Muscle of back (tissue), 11 donors: ENCODE data around the gene CYP27B1. TPM values are rescaled to one million over a fixed set of nuclear protein-coding genes. Genes with fewer than 3 reads are reported as not detected.
"Not testable (repeated sequence)": the region's sequence is repeated elsewhere in the genome, so short reads cannot be mapped to it uniquely, and the experiment has no call there.

ENCODE experiments used
- DNase-seq, 3 donors: peaks; one replicate each; pipeline versions ENCODE4 v3.0.0 to v3.0.0-alpha.2; 2013
- polyA plus RNA-seq, 10 donors: library from polyadenylated mRNA; unstranded; fragments of 120-200 nt; gene quantifications; one replicate each; pipeline ENCODE4 v1.2.1, GENCODE V29; 2013; ENCODE audit not compliant: insufficient read length in 10 of 10

Gene CYP27B1
- polyA plus RNA-seq, 10 donors: 0.20 to 1.3 (median 0.82) TPM

- no peak for DNase-seq
These were observed 17.0 kb upstream of the CYP27B1 start for GRCh38 chr12:57783861-57784260.

DNA sequence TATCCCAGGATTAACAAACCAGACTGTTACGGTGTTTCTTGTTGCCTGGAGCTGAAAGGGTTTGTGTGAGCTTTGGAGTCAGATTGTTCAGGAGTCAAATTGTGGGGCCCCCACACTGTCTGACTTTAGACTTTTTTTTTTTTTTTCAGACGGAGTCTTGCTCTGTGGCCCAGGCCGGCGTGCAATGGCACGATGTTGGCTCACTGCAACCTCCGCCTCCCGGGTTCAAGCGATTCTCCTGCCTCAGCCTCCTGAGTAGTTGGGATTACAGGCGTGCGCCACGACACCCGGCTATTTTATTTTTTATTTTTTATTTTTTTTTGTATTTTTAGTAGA, 16.6 kb upstream of the CYP27B1 start:
- DNase-seq: no peak

DNA sequence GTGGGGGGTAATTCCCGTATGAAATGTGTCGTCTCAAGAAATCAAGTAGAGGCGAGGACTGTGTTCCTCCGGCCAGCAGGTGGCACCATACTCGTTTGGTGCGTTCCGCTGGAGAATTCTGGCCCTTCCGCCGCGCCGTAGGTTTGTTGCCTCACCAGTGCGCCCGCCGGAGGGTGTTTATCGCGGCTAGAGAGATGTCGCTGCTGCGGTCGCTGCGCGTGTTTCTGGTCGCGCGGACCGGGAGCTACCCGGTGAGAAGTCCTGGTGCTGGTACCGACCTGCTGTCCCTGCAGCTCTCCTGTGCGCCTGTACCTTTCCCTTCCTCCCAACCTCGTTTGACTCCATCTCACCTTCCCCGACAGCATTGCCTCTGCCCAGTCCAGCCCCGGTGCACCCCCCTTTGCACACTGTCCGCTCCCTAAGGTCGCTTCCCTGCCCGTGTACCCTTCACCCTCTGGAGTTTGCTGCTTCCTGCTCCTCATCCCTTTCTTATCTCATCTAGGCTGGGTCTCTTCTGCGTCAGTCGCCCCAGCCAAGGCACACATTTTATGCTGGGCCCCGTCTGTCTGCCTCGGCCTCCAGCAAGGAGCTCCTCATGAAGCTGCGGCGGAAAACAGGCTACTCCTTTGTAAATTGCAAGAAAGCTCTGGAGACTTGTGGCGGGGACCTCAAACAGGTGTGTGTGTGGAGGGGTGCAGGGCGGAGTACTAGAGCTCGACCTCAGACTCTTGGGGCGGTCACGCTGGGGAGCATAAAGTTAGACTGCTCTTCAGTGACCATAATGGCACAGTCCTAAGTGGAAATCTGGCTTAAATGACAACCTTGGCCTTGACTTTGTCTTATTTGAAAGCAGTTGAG, 16.0 kb upstream of the CYP27B1 start, which contains the start of gene TSFM:
Gene TSFM, plus strand, starts transcription at position 180 of the 858 bp plus-strand sequence. Its CDS starts 15 bp downstream, at position 195.
- DNase-seq: peak; percentile 94 to 97 (median 96)

DNA sequence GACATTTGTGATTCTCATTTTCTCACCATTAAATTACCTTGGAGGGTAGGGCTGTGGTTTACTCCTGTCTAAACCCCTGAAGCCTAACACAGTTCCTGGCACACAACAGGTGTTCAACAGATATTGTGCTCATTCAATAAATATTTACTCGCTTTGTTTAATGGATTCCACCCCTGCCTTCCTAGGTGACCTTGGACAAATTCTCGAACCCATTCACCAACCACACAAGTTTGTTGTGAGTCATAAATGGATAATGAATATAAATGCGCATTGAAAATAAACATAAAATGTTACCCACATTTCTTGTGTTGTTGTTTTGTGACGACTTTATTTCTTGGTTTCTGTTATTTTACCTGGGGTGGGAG, 15.3 kb upstream of the CYP27B1 start:
- DNase-seq: no peak

DNA sequence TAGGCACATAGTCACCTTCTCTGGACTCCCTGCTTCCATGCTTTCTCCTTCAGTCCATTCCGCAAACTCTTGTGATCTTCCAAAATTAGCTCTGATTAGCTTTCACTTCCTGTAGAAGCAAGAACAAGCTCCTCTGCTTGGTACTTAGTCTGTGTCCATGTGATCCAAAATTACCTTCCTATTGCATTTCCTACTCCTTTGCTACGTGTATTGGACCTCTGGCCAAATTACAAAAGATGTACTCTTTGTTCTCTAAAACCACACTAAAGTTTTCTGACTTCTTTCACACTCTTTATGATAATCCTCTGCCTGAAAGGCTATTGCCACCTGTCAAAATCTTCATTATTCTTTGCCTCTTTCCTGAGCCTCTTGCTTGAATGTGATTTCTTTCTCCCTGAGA, 14.9 kb upstream of the CYP27B1 start:
- DNase-seq: no peak

GRCh38 chr12:57781244-57781643, 14.4 kb upstream of the CYP27B1 start:
- DNase-seq: no peak

- DNase-seq: no peak
These were observed 13.5 kb upstream of the CYP27B1 start for GRCh38 chr12:57780284-57780897.

DNA sequence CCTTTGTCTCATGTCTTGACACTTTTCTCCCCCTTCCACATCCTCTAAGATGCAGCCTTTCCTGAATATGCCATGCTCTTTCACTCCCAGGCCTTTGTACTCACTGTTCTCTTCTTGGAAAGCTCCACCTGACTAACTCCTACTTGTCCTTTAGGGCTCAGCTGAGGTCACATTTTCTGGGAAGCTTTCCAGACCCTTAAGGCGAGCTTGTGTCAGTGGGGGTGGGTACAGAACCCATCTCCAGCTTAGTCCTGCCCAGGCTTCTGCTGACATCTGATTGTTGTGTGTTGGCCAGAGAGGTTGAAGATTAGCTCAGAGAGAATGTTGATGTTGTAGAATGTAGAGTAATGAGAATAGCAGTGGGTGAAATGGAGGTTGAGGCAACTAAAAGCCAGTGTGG, 12.9 kb upstream of the CYP27B1 start:
- DNase-seq: no peak

DNA sequence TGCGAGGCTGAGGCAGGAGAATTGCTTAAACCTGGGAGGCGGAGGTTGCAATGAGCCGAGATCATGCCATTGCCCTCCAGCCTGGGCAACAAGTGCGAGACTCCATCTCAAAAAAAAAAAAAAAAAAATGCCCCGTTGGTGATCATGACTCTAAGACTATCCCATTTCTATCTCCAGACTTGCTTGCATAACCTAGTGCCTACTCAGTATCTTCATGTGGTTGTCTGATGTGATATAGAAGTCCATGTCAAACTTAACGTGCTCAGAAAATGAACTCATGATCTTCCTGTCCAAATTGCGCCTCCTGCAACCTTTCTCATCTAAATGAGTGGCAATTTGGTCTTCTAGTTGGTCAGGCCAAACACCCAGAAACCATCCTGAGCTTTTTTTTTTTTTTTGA, 11.0 kb upstream of the CYP27B1 start:
- no peak for DNase-seq

GRCh38 chr12:57777367-57777766, 10.5 kb upstream of the CYP27B1 start:
- DNase-seq: no peak

- DNase-seq: no peak
These were observed 9.3 kb upstream of the CYP27B1 start for GRCh38 chr12:57776247-57776587.

- no peak for DNase-seq
These were observed 8.8 kb upstream of the CYP27B1 start for GRCh38 chr12:57775563-57776246.

GRCh38 chr12:57775044-57775443, 8.2 kb upstream of the CYP27B1 start:
- no peak for DNase-seq

GRCh38 chr12:57774634-57775033, 7.8 kb upstream of the CYP27B1 start:
- DNase-seq: not testable (repeated sequence)

DNA sequence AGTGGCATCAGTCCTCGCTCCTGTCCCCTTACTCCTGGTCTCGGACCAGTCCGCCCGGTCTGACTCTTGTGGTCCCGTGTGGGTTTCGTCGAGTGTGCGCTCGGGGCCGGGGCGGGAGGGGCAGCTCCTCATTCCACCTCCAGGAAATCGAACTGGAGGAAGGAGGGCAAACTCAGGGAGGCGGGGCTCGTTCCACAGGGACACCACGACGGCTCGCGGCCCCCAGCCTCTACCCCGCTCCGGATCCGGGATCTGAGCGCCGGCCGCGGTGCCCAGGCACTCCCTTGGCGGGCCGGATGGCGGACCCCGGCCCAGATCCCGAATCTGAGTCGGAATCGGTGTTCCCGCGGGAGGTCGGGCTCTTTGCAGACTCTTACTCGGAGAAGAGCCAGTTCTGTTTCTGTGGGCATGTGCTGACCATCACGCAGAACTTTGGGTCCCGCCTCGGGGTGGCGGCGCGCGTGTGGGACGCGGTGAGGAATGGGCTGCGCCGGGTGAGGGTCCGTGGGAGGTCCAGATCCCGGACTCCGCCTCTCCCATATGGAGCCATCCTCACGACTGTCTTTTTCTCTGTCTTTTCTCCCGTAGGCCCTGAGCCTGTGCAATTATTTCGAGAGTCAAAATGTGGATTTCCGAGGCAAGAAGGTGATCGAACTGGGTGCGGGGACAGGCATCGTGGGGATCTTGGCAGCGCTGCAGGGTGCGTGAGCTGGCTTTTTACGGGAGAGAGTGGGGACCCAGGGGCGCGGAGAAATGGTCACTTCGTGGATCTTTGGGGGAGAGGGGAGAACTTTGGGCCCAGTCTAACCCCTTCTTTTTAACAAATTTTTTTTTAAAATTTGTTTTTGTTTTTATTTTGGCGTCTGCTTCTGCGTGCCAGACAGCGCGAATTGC, 5.8 kb upstream of the CYP27B1 start, which contains the start of gene EEF1AKMT3:
Gene EEF1AKMT3, plus strand, starts transcription at position 186 of the 894 bp plus-strand sequence. Its CDS starts 111 bp downstream, at position 297.
- DNase-seq: peak; percentile 52 to 76 (median 69)

GRCh38 chr12:57771873-57772428, 5.1 kb upstream of the CYP27B1 start, which contains the start of gene METTL1:
Gene METTL1, minus strand, starts transcription at chr12:57772105. Its CDS starts 22 bp downstream, at chr12:57772083.
- peak; percentile 97 to 100 (median 97) for DNase-seq

GRCh38 chr12:57771236-57771872, 4.5 kb upstream of the CYP27B1 start:
- DNase-seq: peak in 2 of 3 donors; percentile 91 to 97

DNA sequence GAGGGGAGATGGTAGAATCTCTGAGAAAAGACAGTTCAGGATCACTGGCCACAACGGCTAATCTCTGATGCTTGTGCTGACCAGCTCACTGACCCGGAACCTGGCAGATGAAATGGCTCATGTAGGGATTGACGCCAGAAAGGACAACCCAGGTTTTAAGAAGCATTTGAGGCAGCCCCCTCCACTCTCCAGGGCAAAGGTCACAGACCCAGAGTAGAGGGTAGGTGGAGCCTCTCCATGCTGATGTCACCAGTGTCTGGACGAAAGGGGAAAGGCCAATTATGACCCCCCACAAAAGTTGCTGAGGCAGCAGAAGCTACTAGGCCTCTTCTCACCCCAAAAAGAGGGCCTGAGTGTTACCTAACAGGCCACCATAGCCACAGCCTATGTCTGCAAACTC, 3.9 kb upstream of the CYP27B1 start:
- DNase-seq: no peak

DNA sequence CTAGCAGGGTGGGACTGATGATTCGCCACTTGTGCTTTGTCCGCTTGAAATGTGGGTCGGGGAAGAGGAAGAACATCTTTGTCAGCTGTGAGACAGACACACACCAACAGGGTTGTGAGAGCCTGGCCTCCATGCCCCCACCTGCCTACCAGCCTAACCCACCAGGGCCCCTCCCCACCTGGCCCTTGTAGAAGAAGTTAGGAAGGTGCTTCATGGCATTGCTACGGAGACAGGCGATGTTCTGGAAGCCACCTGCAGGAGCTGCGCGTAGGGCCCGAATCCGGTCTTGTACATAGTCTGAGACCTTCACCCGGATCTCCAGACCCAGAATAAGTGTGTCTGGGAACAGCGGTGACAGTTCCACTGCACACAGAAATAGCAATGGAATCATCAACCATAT, 2.7 kb upstream of the CYP27B1 start:
- DNase-seq: no peak

- DNase-seq: no peak
These were observed 998 bp upstream of the CYP27B1 start for GRCh38 chr12:57767876-57768275.

GRCh38 chr12:57767305-57767698, 424 bp upstream of the CYP27B1 start:
- no peak for DNase-seq
